OCI-LY1 (cell line): ENCODE measurements around the gene FOXN1.

Experiments
- CTCF ChIP-seq: fragments of 200-600 bp; sonication (generic), shearing (Covaris generic); IDR thresholded peaks from 2 replicates; pipeline ENCODE4 v1.5.1; 2017; ENCODE audit warnings: mild to moderate bottlenecking, antibody characterized with exemption, low read length, moderate library complexity, mixed read lengths
- EZH2 ChIP-seq: fragments of 200-600 bp; sonication (generic), shearing (Covaris generic); IDR thresholded peaks from 2 replicates; pipeline ENCODE4 v1.8.0; 2017; ENCODE audit warnings: borderline replicate concordance, mixed run types, mild to moderate bottlenecking, antibody characterized with exemption, low read length, moderate library complexity, mixed read lengths

GRCh38 chr17:28466001-28466400 lies 40.1 kb upstream of the FOXN1 start:
- TF ChIP-seq CTCF (no peak), EZH2 (no peak)
